H1 (cell line): ENCODE measurements around the gene MYH10.

Source experiments
- ATF2 ChIP-seq: IDR thresholded peaks from 2 replicates; pipeline ENCODE4 v1.6.1; 2012; ENCODE audit warnings: low read length, inconsistent platforms
- CEBPB ChIP-seq: IDR thresholded peaks from 2 replicates; pipeline ENCODE4 v1.6.1; 2012; ENCODE audit warnings: low read depth, low read length
- CHD1 ChIP-seq: IDR thresholded peaks from 2 replicates; pipeline ENCODE4 v1.6.1; 2012; ENCODE audit warnings: low read depth, low read length, improper control_type of control experiment
- CTCF ChIP-seq, 3 experiments: IDR thresholded peaks; 1 replicate in 2 of 3; 2 replicates in 1 of 3; pipeline versions ENCODE4 v1.5.1 to v1.6.1; 2011; ENCODE audit warnings: low read length in 3 of 3, mild to moderate bottlenecking in 3 of 3, inconsistent platforms in 2 of 3, low read depth in 1 of 3, moderate library complexity in 1 of 3; ENCODE audit not compliant: insufficient read depth in 1 of 3; ENCODE audit errors: control extremely low read depth in 1 of 3
- EGR1 ChIP-seq: IDR thresholded peaks from 2 replicates; pipeline ENCODE4 v1.6.1; 2011; ENCODE audit warnings: low read depth, low read length, borderline replicate concordance
- EZH2 ChIP-seq: fragments of 200-600 bp; sonication (generic); IDR thresholded peaks from 2 replicates; pipeline ENCODE4 v1.7.1; 2012; ENCODE audit warnings: low read depth, mild to moderate bottlenecking, moderate library complexity, low read length, inconsistent platforms; ENCODE audit not compliant: severe bottlenecking
- GABPA ChIP-seq: IDR thresholded peaks from 2 replicates; pipeline ENCODE4 v1.6.1; 2011; ENCODE audit warnings: mild to moderate bottlenecking, low read length, moderate library complexity, borderline replicate concordance; ENCODE audit not compliant: insufficient read depth
- MAFK ChIP-seq: IDR thresholded peaks from 2 replicates; pipeline ENCODE4 v1.6.1; 2012; ENCODE audit warnings: low read depth, mild to moderate bottlenecking, improper control_type of control experiment, low read length
- POLR2A ChIP-seq, 2 experiments: IDR thresholded peaks; 1 replicate in 1 of 2; 2 replicates in 1 of 2; pipeline ENCODE4 v1.6.1; 2011; ENCODE audit warnings: low read depth in 2 of 2, low read length in 2 of 2, mild to moderate bottlenecking in 2 of 2; ENCODE audit errors: control extremely low read depth in 1 of 2
- POLR2AphosphoS5 ChIP-seq: IDR thresholded peaks from 2 replicates; pipeline ENCODE4 v1.6.1; 2011; ENCODE audit warnings: low read depth, low read length
- RFX5 ChIP-seq: IDR thresholded peaks from 2 replicates; pipeline ENCODE4 v1.6.1; 2011; ENCODE audit warnings: low read depth, low read length, improper control_type of control experiment, borderline replicate concordance
- SP1 ChIP-seq: IDR thresholded peaks from 2 replicates; pipeline ENCODE4 v1.6.1; 2011; ENCODE audit warnings: low read depth, low read length

GRCh38 chr17:8426802-8427201 lies 203.7 kb downstream of the MYH10 start:
- no peak for TF ChIP-seq CTCF (IDR thresholded peaks at IDR 0.05; ENCODE audit: control extremely low read depth in 1 of 3, insufficient read depth in 1 of 3, low read depth in 1 of 3, low read length in 3 of 3)
- TF ChIP-seq EGR1 = no peak
- no peak for TF ChIP-seq ATF2
- TF ChIP-seq POLR2A (IDR thresholded peaks at IDR 0.05; ENCODE audit: control extremely low read depth in 1 of 2, low read depth in 2 of 2, low read length in 2 of 2) = no peak
- TF ChIP-seq GABPA = no peak
- TF ChIP-seq MAFK = no peak
- no peak for TF ChIP-seq RFX5
- TF ChIP-seq SP1 = no peak
- no peak for TF ChIP-seq POLR2AphosphoS5
- TF ChIP-seq CHD1 = no peak
- no peak for TF ChIP-seq CEBPB
- TF ChIP-seq EZH2 = no peak
